Ectodermal cell (in vitro differentiated cells): ENCODE measurements around the gene MFGE8.

Experiments
- H3K27ac ChIP-seq: 2 replicates; pipeline ENCODE4 v1.7.0; 2013; ENCODE audit warnings: mild to moderate bottlenecking, low read depth, low read length; ENCODE audit not compliant: insufficient read depth, poor library complexity, severe bottlenecking
- H3K27me3 ChIP-seq: 2 replicates; pipeline ENCODE4 v1.7.0; 2013; ENCODE audit warnings: mild to moderate bottlenecking, low read length; ENCODE audit not compliant: insufficient read depth, control insufficient read depth, poor library complexity, severe bottlenecking
- H3K36me3 ChIP-seq: one replicate; pipeline ENCODE4 v1.7.0; 2013; ENCODE audit warnings: low read length; ENCODE audit not compliant: control insufficient read depth, insufficient read depth
- H3K4me1 ChIP-seq: one replicate; pipeline ENCODE4 v1.7.0; 2013; ENCODE audit warnings: low read length; ENCODE audit not compliant: control insufficient read depth, insufficient read depth
- H3K4me3 ChIP-seq: 2 replicates; pipeline ENCODE4 v1.7.0; 2013; ENCODE audit warnings: low read depth, low read length, control low read depth; ENCODE audit not compliant: insufficient read depth
- H3K9me3 ChIP-seq: 2 replicates; pipeline ENCODE4 v1.7.0; 2013; ENCODE audit warnings: mild to moderate bottlenecking, low read length, moderate library complexity; ENCODE audit not compliant: control insufficient read depth
- WGBS, 2 experiments: methylation state at CpG; one replicate each; pipeline ENCODE4 v1.1.7; 2013; ENCODE audit warnings: missing lambda C conversion rate in 2 of 2; 5-methylcytosine and 5-hydroxymethylcytosine counted together

Gene MFGE8

DNA sequence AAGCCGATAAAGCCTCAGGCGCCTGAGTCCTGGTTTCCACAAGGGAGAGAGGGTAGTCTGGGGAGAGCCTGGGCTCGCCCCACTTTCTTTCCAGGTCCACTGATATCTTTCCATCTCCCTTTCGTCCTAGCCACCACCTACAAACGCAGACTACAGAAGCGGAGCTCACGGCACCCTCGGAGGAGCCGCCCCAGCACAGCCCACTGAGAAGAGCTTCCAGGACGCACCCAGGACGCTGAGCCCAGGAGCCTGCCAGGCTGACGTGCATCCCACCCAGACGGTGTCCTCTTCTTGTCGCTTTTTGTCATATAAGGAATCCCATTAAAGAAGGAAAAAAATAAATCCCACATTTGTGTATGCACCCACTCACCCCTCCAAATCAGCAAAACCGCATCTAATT lies 38.9 kb downstream of the MFGE8 start:
- WGBS, 2 experiments: 91 to 93% methylated on average over 15 of the region's 15 CpGs
- no peaks in the 10 kb centered on the region for H3K36me3 ChIP-seq
- H3K4me1 ChIP-seq: no peaks in the 10 kb centered on the region
- H3K27me3 ChIP-seq: no peaks in the 10 kb centered on the region
- H3K9me3 ChIP-seq: no peaks in the 10 kb centered on the region
- H3K27ac ChIP-seq: no peak overlapping the region
- H3K4me3 ChIP-seq: no peak overlapping the region

GRCh38 chr15:88873786-88874185 lies 39.4 kb downstream of the MFGE8 start:
- WGBS, 2 experiments: 92% methylated on average over 13 of the region's 13 CpGs

GRCh38 chr15:88872706-88873105 lies 40.5 kb downstream of the MFGE8 start:
- no peaks in the 10 kb centered on the region for H3K27me3 ChIP-seq
- 92 to 94% methylated on average over 7 to 9 of the region's 9 CpGs for WGBS, 2 experiments
- no peak overlapping the region for H3K4me3 ChIP-seq
- no peak overlapping the region for H3K27ac ChIP-seq
- H3K36me3 ChIP-seq: no peaks in the 10 kb centered on the region
- no peaks in the 10 kb centered on the region for H3K4me1 ChIP-seq
- no peaks in the 10 kb centered on the region for H3K9me3 ChIP-seq

More at GRCh38 chr15:88873786-88874185, 39.4 kb downstream of the MFGE8 start:
- Histone ChIP-seq H3K27me3 (no peaks in the 10 kb centered on the region), H3K9me3 (no peaks in the 10 kb centered on the region), H3K36me3 (no peaks in the 10 kb centered on the region), H3K27ac (no peak overlapping the region), H3K4me1 (no peaks in the 10 kb centered on the region), H3K4me3 (no peak overlapping the region)

DNA sequence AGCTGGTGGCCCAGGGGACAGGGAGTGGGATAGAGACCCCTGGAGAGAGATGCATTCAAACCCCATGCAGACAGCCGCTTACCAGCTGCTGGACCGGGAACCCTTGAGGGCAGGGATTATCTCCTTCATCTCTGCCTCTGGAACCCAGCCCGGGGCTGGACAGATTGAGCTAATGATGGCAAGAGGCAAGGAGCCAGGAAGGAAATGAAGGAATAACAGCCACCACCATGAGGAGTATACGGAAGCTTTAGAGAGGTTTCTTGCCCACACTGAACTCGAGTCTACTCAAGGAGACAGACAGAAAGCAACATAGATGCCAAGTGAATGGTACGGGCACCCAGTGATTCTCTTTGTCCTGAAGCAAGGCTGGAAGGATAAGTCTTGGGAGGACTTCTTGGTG lies 41.1 kb downstream of the MFGE8 start:
- WGBS, 2 experiments: 89 to 91% methylated on average over 6 of the region's 6 CpGs
- no peaks in the 10 kb centered on the region for H3K9me3 ChIP-seq
- H3K27ac ChIP-seq: no peak overlapping the region

DNA sequence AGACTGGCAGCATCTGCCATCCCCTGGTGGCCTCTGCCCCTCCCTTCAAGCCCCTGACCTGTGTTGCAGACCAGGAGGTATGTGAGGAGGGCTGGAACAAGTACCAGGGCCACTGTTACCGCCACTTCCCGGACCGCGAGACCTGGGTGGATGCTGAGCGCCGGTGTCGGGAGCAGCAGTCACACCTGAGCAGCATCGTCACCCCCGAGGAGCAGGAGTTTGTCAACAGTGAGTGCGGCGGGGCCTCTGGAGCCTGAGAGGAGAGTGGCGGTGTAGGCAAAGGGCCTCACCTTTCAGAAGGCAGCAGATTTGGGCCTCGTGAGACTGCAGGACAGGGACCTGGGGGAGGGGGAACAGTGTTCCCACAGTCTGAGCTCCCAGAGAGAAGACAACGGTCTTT lies 41.9 kb downstream of the MFGE8 start:
- H3K4me3 ChIP-seq: no peak overlapping the region
- H3K9me3 ChIP-seq: no peaks in the 10 kb centered on the region
- 93 to 96% methylated on average over 14 of the region's 14 CpGs for WGBS, 2 experiments
- no peaks in the 10 kb centered on the region for H3K36me3 ChIP-seq
- no peaks in the 10 kb centered on the region for H3K4me1 ChIP-seq
- no peak overlapping the region for H3K27ac ChIP-seq
- no peaks in the 10 kb centered on the region for H3K27me3 ChIP-seq

More for the DNA sequence above, 41.1 kb downstream of the MFGE8 start:
- Histone ChIP-seq H3K36me3 (no peaks in the 10 kb centered on the region), H3K4me1 (no peaks in the 10 kb centered on the region), H3K27me3 (no peaks in the 10 kb centered on the region), H3K4me3 (no peak overlapping the region)

DNA sequence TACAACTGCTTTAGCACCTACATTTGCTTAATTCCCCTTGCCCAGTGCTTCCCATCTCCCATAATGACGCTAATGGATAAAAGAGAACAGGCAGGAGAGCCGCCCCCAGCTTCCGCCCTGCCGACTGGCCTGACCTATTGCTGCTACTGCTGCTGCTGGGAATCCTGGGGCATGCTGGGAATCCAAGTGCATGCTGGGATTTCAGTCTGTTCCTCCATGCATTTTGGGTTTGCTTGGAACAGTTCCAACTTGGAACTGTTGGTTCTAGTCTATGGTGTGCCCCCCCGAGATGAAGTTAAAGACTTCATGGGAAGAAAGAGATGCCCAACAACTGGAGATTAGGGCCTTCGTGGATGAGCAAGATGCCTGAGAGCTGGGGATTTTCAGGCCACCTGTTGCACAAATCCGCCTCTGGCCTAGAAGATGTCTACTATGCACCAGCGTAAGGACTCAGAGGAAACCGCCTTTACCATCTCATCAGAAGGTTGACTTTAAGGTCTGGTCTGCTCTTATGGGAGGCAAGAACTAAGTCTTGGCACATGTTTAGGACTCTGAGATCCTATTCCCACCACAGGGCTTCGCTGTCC lies 46.8 kb downstream of the MFGE8 start:
- H3K27ac ChIP-seq: no peak overlapping the region
- H3K9me3 ChIP-seq: no peaks in the 10 kb centered on the region
- no peaks in the 10 kb centered on the region for H3K36me3 ChIP-seq
- H3K4me1 ChIP-seq: no peaks in the 10 kb centered on the region
- no peaks in the 10 kb centered on the region for H3K27me3 ChIP-seq
- 96 to 97% methylated on average over 10 of the region's 10 CpGs for whole genome bisulfite sequencing, 2 experiments
- no peak overlapping the region for H3K4me3 ChIP-seq

DNA sequence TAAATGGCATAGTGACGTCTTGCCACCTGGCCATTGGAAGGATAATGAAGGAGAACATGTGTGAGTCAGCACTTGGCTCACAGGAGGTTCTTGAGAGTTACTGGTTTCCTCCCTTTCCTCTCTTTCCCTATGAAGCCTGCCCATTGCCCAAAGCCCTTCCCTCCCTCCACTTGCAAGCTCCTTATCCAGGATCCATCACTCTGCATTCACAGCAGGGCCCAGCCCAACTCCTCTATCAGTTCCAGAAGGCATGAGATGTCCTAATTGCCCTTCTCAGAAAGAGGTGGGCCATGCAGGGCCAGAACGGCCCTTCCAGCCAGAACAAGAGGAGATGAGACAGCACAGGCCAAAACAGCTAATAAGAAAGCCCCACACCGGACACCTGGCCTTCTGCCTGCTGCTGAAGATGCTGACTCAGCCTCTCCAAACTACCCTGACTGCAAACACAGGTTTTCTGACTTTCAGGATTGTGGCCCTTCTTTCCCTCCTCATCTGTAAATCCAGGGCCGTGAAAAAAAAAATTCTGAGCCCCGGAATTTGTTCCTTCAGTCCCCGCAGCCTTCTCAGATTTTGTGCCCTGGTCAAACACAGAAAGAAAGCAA lies 47.6 kb downstream of the MFGE8 start:
- WGBS, 2 experiments: 91 to 93% methylated on average over 6 of the region's 6 CpGs
- no peaks in the 10 kb centered on the region for H3K27me3 ChIP-seq
- H3K9me3 ChIP-seq: no peaks in the 10 kb centered on the region
- no peaks in the 10 kb centered on the region for H3K36me3 ChIP-seq
- H3K4me1 ChIP-seq: no peaks in the 10 kb centered on the region
- no peak overlapping the region for H3K4me3 ChIP-seq
- no peak overlapping the region for H3K27ac ChIP-seq

GRCh38 chr15:88864861-88865497 lies 48.2 kb downstream of the MFGE8 start:
- Histone ChIP-seq H3K4me3 (no peak overlapping the region), H3K9me3 (no peaks in the 10 kb centered on the region), H3K4me1 (no peaks in the 10 kb centered on the region), H3K27ac (no peak overlapping the region), H3K27me3 (no peaks in the 10 kb centered on the region), H3K36me3 (no peaks in the 10 kb centered on the region)
- 87 to 92% methylated on average over 4 of the region's 4 CpGs for WGBS, 2 experiments

DNA sequence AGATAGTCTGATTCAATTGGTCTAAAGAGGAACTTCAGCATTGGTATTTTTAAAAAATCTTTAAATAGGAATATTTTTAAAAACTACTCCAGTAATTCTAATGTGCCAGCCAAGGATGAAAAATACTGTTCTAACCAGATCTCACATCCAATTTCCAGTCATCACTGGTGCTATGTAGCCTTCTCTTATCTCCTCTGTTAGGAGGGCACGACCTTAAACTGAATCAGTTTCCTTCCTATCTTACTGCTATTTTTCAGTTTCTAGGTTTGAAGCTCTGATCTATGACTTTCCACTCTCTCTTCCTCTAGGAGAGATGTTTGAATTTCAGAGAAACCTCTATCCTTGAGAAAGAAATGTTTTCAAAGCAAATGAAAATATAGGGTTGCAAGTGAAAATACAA lies 49.8 kb downstream of the MFGE8 start:
- Histone ChIP-seq H3K4me3 (no peak overlapping the region), H3K36me3 (no peaks in the 10 kb centered on the region), H3K27me3 (no peaks in the 10 kb centered on the region), H3K4me1 (no peaks in the 10 kb centered on the region), H3K9me3 (no peaks in the 10 kb centered on the region), H3K27ac (no peak overlapping the region)
- WGBS, 2 experiments: 74 to 77% methylated on average over 1 of the region's 1 CpG

DNA sequence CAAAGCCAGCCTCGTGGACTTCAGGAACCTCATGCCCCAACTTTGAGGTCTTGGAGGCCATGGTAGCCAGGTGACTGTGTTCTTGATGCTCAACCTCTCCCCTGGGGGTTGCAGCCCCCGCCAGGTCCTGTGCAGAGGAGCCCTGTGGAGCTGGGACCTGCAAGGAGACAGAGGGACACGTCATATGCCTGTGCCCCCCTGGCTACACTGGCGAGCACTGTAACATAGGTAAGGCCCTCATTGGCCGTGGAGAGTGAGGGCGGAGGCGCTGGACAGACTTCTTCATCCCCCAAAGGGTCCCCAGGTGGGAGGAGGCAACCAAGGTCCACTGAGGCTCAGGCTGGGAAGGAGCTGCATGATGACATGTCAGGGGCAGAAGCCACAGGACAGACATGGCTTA lies 53.0 kb downstream of the MFGE8 start:
- Histone ChIP-seq H3K4me3 (no peak overlapping the region), H3K4me1 (no peaks in the 10 kb centered on the region), H3K9me3 (no peaks in the 10 kb centered on the region), H3K27me3 (no peaks in the 10 kb centered on the region), H3K36me3 (no peaks in the 10 kb centered on the region), H3K27ac (no peak overlapping the region)
- WGBS, 2 experiments: 86 to 88% methylated on average over 7 of the region's 7 CpGs
